GM19193 (cell line): Measurements from ENCODE around the gene CREB3L2.

ENCODE experiments used
- POLR2A ChIP-seq: IDR thresholded peaks from 4 replicates; pipeline ENCODE4 v1.6.1; 2011; ENCODE audit not compliant: insufficient read depth, insufficient read length; ENCODE audit errors: extremely low read depth

The CREB3L2 gene

DNA sequence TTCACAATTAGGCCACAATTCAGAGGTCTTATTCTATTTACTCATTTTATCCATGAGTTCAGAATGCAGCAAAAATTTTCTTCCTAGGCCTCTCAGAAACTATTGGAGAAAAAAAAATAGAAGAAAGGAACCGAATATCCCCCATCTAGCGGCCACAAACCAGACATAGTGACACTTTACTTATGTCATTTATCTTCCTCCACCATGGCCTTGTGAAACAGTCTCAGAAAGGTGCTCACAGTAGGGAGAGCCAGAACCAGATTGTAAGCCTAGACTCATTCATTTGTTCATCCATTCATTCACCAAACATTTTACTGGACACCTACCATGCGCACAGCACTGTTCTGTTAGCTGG, 16.0 kb downstream of the CREB3L2 start:
- TF ChIP-seq POLR2A, result no peak

DNA sequence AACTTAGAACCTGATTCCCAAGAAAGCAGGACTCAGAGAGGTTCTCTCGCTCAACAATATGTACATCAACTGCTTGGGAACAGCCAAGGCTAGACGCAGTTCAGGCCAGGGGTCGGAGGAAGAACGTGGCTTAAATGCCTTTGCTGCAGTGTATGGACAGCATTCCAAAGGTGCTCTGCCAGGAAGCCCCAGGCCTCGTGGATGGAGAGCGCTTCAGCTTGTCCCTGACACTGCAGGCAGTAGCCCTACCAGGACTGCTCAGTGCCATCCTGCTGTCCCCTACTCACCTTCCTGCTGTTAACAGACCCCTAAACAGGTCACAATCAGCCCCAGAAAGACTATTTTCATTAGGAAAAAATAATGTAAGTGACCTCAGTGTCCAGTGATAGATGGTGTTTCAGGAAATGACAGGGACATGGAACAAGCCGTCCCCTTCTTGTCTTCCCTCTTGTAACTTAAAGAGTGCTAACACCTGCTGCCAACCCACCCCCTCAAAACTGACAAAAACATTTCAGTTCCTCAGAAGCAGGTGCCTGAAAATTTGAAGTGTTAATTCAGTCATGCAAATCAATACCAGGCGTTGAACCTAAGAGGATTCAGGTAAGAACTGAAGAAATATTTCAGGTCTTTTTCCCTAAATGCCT, 16.5 kb downstream of the CREB3L2 start:
- no peak for TF ChIP-seq POLR2A

DNA sequence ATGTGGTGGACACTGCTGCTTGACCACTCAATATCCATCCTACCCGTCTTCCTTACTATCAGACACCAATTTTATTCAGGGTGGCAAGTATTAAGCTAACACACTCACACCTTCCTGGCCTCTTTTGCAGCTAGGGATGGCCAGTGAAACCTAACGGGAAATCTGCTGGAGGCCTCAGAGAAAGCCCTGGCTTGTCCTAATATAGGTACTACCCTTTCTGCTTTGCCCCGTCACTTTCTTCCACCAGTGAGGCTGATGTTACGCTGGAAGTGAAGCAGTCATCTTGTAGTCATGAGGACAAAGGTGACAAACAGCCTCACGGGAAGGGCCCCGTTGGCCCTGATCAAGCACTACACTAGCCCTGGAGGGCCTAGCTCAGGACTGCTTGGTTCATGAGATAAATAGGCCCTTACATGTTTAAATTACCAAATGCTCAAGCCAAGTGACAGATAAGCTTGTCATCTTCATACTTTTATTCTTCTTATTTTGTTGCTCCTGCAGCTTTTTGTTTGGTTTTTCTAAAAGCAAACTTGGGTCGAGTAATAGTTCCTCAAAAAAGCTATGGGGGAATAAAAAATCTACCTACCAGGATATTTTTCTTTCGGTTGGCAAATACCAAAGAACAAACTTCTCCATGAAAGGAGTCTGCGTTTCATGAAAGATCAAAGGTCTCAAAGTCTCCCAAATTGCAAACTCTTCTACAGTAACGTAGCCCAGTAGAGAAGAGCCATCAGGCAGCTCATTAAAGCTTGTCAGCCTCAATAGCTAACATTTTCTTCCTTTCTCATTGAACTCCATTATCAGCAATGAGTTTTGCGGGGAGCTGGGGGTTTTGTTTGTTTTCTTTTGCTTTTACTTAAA, 17.5 kb downstream of the CREB3L2 start:
- no peak for TF ChIP-seq POLR2A

DNA sequence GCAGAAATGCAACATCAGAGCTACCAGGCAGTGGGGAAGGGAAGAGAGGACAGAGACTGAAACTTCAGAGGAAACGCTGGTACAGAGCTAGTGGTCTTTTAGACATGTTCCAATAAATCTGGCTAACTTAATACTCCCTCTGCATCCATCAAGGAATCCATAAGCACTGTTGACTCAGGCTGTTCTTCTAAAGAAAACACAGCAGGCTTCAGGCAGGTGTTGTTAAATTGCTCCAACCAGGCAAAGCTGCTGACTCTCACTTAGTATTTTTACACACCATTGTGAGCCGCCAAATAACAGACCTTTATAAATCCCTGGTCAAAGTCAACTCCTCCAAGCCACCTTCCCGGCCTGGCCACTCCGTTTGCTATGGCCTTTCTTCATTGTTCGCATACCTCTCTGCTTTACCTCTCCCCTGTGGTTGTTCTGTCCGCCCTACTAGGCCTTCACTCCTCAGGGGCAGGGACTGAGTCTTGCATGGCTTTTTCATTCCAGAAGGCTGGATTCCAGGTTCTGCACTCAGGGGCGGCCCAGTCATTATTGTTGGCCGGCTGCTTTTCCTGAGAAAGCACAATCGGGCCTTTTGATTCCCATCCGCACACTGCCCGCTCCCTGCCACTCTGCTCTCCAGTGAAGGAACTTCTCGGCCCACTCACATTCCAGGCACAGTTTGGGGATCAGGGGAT, 18.4 kb downstream of the CREB3L2 start:
- TF ChIP-seq POLR2A, result no peak

DNA sequence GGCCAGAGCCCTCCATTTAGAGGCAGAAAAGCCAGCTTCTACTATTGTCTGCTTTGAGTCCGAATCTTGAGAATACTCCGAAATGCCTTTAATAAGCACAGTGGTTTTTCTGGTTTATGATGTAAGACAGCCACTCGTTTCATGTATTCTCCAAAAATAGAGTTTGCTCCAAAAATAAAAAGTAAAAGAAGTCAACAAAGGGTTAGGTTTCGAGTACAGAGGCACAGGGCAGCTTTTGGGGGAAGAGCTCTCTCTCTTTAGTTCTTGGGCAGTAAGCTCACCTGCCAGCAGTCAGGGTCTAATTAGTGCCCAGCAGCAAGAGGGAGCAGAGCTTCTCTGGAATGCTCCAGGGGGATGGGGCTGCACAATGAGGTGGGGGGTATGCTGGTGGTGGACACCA, 20.2 kb downstream of the CREB3L2 start:
- peak; percentile 37 for TF ChIP-seq POLR2A

DNA sequence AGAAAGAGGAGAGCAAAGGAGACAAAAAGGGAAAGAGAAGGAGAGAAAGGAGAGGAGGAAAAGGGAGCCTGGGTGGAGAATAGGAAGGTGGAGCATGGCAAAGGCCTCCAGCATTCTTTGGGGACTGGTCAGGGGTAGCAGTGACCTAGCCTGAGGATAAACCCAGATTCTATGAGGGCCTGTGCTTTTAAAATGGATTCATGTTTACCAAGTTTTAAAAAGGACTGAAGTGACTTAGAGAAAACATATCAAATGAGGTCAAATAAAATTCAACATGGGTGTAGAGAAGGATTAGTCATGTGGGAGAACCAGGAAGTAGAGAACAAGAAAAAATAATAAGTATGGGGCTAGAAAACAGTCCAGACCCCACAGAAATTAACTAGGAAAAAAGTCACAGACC, 20.7 kb downstream of the CREB3L2 start:
- TF ChIP-seq POLR2A, result no peak

DNA sequence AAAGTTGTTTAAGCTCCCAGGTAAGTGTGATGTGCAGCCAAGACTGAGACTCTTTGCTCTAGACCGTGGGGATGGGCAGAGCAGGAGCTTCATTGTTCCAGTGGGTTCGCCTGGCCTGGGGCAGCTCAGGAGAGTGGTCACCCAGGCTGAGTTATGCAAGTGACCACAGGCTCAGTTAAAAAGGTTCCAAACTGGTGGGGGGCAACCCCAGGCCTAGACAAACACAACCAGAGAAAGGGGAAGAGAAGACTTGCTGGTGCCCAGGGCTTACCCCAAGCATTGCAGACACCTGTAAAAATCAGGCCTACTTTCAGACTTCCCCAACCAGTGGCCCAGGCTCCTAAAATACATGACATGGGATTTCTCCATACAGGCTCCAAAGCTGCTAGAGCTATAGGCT, 21.6 kb downstream of the CREB3L2 start:
- TF ChIP-seq POLR2A, result no peak

DNA sequence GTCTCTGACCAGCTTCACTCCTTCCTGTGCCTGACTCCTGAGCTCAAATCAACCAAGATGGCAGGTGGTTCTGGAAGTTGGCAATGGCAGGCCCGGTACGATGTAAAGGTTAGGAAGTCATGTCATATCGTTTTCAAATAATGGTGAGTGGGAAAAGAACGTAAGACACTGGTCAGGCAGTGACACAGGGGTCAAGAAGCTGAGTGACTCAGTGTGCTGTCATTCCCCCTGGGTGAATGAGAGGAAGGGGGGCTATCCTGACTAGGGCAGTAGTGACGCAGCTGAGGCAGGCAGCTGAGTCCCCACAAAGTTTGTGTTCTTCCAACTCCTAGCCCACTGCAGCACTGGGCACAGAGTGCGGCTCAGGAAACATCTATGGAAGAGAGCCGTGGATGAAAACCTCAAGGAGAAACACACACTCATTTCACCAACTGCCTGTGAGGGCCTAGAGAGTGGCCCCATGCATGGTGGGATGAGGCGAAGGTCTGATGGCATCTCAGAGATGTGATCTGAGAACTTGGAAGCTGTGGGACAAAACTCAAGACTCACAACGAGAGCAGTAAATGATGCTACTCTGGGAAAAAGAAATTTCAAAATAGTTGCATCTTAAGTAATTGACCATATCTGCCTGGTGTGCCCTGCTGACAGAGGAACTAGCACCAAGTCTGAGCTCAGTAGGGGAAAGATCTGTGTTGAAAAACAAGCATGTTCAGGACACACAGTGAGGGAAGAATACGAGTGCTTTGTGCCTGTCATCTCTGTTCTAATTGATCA, 23.2 kb downstream of the CREB3L2 start:
- TF ChIP-seq POLR2A, result no peak

DNA sequence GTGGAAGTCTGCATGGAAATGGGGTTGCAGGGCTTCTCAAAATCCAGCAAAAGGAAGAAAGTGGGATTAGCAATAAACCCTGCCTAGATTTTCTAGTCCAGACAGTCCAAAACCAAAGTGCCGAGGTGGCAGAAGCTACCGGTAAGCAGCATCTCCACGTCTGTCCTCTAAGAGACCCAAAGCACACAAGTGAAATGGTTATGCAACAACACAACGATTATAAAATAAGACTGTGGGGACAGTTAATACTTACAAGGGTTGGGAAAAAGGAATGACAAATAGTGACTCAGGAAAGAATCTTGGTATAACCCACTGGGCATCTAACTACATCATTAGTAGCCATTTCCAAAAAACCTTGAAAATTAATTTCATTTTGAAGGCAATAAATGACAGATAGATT, 24.7 kb downstream of the CREB3L2 start:
- no peak for TF ChIP-seq POLR2A

DNA sequence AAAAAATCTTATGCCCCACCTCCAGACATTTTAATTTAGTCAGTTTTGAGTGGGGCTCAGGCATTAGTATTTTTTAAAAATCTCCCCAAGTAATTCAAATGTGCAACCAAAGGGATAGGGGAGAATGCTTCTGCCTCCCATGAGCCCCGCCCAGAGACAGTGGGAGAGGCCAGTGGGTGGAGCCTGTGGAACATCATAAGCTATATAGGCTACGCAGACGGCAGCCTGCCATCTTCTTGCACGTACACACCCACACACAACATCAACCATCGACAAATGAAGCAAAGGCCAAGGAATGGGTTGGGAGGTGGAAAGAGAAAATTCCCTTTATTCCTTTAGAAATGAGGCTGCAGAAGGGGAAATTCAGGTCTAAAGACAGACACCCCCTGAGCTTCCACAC, 25.2 kb downstream of the CREB3L2 start:
- no peak for TF ChIP-seq POLR2A

DNA sequence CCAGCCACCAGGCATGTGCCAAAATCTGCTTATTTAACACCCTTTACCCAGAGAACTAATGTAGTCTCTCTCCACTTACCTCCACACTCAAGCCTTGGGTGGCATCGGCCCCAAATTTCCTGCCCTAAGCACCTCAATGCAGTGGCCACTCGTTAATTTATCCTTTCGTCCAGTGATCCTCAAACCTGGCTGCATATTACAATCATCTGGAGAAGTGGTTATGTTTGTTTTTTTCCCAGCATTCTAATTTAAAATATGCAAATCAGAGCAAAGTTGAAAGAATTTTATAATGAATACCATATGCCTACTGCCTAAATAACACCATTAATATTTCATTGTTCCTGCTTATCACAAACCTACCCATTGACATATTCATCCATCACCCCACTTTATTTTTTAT, 25.7 kb downstream of the CREB3L2 start:
- no peak for TF ChIP-seq POLR2A

DNA sequence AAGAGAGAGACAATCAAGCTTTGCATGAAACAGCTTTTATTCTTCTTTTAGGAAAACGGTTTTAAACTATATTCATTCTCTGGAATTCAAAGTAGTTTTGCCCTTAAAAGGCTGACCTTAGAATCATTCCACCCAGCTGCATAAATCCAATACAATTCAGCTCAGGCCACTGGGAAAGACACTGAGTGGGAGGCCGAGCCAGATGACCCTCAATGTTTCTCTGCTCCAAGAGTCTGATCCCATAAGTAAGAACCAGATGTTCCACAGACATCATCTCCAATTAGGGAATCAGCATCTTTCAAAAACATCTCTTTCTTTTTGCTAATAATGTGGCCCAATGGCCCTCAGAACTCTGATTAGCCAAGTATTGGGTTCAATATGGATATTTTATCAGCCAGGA, 26.1 kb downstream of the CREB3L2 start:
- TF ChIP-seq POLR2A, result no peak

DNA sequence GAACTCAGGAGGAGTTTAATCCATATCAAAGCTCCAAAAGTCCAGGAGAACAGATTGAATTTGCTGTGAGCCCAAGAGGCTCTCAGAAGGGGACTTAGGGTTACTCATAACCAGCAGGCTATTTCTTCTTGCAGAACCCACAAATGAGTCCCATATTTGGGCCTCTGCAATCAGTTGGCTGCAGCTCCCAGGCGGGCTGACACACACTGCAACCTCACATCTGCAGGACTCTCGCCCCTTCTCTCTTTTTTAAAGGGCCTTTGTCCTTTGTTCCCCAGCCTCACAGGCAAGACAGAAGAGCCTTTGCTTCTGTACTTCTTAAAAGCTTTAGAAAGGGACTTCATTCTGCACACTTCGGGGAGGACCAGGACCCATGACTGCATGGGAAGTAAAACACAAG, 26.7 kb downstream of the CREB3L2 start:
- no peak for TF ChIP-seq POLR2A

DNA sequence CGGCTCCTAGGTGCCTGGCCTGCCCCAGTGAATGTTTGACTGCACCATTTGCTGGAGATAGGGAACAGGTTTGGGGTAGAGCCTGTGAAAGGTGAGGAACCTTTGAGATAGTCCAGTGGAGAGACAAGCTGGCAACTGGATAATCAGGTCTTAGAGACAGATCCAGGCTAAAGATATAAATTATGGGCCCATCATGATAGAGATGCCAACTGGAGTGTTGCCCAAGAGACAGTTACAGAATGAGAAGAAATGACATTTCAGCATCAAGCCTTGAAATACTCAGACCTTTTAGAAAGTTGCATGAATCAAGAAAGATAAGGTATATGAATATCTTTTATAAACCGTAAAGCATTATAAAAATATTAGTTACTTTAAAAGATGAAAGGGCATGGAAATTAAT, 27.1 kb downstream of the CREB3L2 start:
- TF ChIP-seq POLR2A, result no peak
